Stimulated activated CD4-positive, alpha-beta T cell treated with anti-CD3 and anti-CD28 coated beads, Interleukin-15, amount 100 ng/mL, for 1 hour (primary cell): ENCODE results near the gene ZNF814.
"Not testable (repeated sequence)": the region's sequence is repeated elsewhere in the genome, so short reads cannot be mapped to it uniquely, and the experiment has no call there.

Experiments used
- DNase-seq, 2 donors: peaks; one replicate each; pipeline ENCODE4 v3.0.0-alpha.2; 2020; ENCODE audit warnings: low read depth in 1 of 2, low spot score in 1 of 2

Gene ZNF814

GRCh38 chr19:57817976-57818375, 70.9 kb downstream of the ZNF814 start:
- no peak for DNase-seq

GRCh38 chr19:57816652-57817051, 72.2 kb downstream of the ZNF814 start:
- no peak for DNase-seq

GRCh38 chr19:57815247-57816075, 73.4 kb downstream of the ZNF814 start:
- no peak for DNase-seq

- peak; percentile 43 to 48 for DNase-seq
Observed at GRCh38 chr19:57814505-57815246, 74.2 kb downstream of the ZNF814 start, which contains the start of gene ZNF552. Gene ZNF552, minus strand, starts transcription at chr19:57814913. Its CDS starts 170 bp downstream, at chr19:57814743.

GRCh38 chr19:57813919-57814504, 74.8 kb downstream of the ZNF814 start:
- DNase-seq, result no peak

GRCh38 chr19:57812975-57813820, 75.6 kb downstream of the ZNF814 start:
- not testable (repeated sequence) for DNase-seq

GRCh38 chr19:57812226-57812625, 76.6 kb downstream of the ZNF814 start:
- DNase-seq, result no peak

- DNase-seq, result not testable (repeated sequence)
Observed at GRCh38 chr19:57810410-57811295, 78.2 kb downstream of the ZNF814 start.

GRCh38 chr19:57807541-57807940, 81.3 kb downstream of the ZNF814 start:
- DNase-seq, result no peak

- no peak for DNase-seq
Observed at GRCh38 chr19:57803594-57804325, 85.1 kb downstream of the ZNF814 start.

- no peak for DNase-seq
Observed at GRCh38 chr19:57803265-57803593, 85.6 kb downstream of the ZNF814 start.

- DNase-seq, result no peak
Observed at GRCh38 chr19:57802269-57802668, 86.6 kb downstream of the ZNF814 start.

GRCh38 chr19:57800696-57801095, 88.1 kb downstream of the ZNF814 start:
- no peak for DNase-seq
